ENCODE data around the gene PRPS1.
"Not testable (repeated sequence)": the region's sequence is repeated elsewhere in the genome, so short reads cannot be mapped to it uniquely, and the experiment has no call there.

PRPS1 gene

DNA sequence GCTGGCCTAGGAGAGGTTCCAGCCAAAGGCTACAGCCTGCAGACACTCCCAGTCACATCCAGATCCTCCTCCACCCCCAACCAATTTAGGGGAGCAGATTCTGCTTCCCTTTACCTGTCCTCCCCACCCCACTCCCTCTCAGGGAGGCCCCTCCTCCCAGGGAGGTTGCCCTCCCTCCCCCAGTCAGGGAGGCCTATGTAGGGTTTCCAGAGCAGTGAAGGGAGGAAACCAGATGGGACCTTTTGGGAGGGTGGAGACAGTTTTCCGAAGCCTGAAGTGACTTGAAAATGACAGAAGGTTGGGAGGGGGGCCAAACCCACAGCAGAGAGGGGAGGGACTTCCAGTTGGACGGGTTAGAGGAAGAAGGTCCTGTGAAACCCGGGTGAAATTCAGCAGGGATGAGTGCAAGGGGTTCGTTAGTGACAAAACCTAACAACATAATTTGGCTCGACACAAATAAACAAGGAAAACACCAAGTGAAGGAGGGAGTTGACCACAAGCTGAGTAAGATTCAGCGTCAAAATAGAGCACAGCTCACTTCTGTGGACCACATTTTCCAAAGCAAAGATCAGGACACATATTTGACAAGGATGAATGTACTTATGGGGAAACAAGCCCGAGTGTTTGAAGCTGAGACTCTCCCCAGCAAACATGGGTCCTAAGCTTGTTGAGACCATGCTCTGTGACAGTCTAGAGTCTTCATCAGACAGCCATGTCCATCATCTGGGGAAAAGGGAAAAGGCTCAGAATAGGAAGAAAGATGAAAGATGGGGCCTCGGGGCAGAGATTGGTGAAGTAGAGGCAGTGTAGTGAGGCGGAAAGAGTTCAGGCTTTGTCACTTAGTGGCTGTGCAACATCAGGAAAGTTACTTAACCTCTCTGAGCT lies 46.4 kb downstream of the PRPS1 start:
- DNase-seq (ENCODE audit: low read depth in 2 of 2), result no peak

DNA sequence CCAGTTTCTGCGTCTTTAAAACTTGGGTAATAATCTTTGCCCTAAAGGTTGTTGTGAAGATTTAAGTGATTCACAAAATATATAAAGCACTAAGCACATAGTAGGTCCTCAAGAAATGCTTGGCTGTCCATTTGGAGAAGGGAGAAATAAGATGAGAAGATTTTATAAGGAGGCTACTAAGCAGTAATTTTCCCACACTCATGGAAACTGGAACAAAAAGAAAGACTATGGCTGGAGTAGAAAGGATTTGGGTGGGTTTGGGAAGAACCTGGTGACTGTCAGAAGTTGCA lies 47.0 kb downstream of the PRPS1 start:
- DNase-seq (ENCODE audit: low read depth in 2 of 2), result no peak

DNA sequence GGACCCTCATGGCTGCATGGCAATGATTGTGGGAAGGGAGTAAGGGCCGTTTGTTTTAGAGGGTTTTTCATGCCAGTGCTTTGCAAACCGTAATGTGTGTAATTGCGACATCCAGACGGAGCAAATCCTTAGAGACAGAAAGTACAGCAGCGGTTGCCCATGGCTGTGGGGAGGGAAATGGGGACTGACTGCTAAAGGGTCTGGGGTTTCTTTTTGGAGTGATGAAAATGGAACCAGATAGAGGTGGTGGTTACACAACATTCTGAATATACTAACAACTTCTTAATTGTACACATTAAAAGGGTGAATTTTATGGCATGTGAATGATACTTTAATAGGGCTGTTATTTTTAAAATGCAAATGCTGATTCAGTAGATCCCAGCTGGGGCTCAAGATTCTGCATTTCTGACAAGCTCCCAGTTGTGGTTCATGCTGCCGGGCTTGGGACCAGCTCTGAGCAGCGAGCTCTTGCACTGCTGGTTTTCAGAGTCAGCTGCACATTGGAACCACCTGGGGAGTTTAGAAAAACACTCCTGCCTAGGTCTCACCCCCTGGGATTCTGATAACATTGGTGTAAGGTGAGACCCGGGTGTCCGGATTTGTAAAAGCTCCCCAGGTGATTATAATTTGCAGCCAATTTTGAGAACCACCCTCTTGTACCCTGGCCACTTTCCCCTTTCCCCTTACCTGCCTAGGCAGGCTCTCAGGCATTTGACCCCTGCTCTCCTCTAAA lies 47.7 kb downstream of the PRPS1 start:
- no peak for DNase-seq (ENCODE audit: low read depth in 2 of 2)

DNA sequence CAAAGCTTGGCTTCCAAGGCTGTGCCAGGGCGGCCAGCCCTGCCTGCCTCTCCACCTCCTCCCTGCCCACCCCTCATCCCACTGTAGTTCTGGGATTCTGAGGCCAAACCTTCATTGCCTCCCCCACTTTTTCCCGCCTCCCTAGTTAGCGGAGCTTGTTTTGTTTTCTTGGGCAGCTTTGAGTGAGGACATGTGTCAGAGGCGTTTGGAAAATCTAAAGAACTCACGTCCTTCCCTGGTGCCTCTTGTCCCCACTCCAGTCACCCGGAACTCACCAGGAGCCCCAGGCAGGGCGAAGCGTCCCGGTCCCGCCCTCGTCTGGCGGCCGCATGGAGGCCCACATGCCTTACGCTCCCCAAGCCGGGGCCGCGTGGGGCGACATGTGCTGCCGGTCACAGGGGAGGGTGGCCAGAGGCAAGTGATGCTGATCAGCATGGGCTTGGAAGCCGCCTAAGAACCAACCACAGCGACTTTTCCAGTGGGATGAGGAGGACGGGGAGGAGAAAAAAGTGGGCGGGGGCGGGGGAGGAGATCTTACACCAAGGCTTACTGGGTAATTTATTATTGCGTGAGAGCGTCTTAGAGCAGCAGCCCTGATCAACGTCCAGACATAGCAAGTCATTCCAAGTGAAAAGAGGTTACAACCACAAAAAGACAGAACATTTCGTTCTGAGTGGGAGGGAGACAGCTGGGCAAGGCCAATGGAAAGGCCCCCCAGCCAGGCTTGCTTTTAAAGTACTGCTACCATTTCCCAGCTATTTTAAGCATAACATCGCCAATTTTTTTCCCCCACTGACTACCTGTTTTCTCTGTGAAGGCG lies 48.5 kb downstream of the PRPS1 start:
- DNase-seq (ENCODE audit: low read depth in 2 of 2), result no peak

DNA sequence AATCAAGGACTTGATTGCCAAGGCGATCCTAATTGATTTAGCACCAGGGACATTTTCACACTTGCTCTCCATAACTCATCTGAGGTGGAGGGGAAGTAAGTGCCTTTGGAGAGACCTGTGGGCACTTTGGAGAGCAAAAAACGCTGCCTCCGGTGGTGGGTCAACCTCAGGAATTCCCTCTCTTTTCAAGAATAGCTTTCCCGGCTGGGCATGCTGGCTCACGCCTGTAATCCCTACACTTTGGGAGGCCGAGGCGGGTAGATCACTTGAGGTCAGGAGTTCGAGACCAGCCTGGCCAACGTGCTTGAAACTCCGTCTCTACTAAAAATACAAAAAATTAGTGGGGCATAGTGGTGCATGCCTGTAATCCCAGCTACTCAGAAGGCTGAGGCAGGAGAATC lies 49.2 kb downstream of the PRPS1 start:
- no peak for DNase-seq (ENCODE audit: low read depth in 2 of 2)

DNA sequence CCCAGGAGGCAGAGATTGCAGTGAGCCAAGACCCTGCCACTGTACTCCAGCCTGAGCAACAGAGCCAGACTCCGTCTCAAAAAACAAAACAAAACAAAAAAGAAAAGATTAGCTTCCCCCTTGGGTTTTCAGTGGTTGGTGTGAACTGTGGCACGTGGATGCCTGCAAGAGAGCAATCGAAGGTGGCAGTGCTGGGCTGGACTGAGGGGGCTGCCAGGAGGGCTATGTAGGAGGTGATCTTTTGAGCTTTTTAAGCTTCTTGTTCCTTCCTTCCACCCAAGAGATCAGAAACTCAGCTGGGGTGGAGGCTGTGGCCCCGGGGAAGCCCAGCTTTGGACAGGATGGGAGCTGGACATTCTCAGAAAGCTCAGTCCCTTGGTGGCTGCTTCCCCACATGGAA lies 49.6 kb downstream of the PRPS1 start:
- no peak for DNase-seq (ENCODE audit: low read depth in 2 of 2)

DNA sequence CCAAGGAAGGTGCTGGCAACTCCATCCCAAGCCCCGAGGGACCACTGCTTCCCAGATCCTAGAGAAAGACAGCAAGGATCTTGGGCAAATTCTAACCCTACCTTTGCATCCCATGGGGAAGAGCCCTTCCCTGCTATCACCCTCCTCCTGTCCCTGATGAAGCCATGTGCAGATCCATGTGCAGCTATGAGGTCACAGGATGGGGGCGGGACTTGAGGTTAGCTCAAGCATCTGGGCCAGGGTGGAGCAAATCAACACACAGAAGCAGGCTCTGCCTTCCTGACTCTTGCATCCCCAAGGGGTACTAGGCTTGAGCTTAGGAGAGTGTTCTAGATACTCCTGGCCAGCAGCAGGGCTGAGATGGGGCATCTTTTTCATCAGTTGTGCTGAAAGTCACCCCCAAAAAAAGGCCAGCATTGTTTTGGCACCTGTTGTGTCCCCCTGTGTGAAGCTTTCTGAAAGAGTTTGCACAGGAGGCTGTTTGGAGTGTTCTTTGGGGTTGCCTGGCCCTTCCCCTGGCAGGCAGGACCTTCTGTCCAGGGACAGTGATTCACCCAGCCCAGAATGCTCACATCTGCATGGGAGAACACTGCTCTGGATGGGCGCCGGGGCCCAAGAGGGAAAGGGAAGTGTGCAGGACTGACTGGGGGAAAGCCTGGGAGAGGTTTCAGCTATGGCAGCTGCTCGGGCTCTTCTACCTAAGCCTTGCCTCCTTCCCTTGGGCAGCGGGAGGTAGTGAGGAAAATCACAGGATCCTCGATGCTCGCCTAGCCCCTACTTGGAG lies 50.8 kb downstream of the PRPS1 start:
- DNase-seq (ENCODE audit: low read depth in 2 of 2), result no peak

DNA sequence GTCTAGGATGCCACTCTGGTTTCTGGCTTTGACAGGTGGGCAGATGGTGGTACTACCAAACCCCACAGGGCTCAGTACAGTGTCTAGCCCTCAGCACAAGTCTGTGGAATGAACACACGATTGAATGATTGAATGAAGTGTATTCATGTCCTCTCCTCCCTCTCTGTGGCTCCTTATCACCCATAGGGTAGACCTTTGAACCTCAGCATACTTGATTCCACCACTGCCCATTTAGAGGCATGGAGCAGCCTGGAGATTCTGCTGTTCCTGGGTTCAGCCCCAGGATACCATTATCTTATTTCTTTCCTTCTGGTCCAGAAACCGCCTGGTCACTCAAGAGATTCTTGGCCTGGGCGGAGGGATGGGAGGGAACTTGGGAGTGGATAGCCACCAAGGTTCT lies 53.9 kb downstream of the PRPS1 start:
- no peak for DNase-seq (ENCODE audit: low read depth in 2 of 2)

DNA sequence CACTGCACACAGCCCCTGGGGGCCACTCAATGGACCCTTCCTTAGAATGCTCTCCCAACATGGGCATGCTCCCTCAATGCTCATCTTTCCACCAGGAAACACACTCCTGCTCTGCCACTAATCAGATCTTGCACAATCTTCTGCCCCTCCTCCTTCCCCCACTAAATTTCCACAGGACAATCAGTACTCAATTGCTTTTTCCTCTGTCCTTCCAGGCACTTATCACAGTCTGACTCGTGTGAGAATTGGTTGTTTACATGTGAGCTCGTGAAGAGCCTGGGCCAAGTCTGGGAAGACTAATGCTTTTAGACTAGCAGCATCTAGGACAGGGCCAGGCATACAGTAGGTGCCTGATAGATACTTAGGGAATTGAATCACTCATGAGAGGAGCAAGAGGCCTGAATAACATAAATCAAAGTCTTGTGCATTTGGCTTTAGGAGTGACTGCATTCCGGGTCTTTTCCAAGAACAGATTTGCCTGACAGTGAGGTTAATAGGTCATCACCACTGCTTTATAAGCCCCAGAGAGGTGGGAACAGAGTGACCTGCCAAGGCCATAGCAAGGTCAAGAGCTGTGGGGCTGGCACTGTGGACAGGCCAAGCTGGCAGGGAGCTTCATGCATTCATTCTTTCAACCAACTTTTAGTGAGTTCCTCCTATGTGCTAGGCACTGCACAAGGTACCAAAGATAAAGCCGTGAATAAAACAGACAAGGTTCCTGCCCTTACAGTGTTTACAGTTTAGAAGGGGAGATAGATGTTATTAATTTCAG lies 55.0 kb downstream of the PRPS1 start:
- DNase-seq (ENCODE audit: low read depth in 2 of 2), result no peak

DNA sequence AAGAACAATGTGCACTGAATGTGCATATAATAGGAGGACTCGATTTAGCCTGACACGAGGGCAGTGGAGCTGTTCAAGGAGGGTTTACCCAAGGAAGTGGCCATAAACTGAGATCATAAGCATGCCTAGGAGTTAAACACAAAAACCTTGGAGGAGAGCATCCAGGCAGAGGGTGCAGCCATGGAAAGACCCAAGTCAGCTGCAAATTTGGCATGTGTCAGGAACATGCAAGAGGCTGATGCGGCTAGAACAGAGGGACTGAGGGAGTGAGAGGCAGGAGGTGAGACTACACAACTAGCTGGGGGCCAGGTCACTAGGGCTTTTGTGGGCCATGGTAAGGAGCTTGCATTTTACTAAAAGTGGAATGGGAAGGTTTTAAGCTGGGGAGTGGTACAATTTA lies 55.6 kb downstream of the PRPS1 start:
- DNase-seq (ENCODE audit: low read depth in 2 of 2), result no peak

DNA sequence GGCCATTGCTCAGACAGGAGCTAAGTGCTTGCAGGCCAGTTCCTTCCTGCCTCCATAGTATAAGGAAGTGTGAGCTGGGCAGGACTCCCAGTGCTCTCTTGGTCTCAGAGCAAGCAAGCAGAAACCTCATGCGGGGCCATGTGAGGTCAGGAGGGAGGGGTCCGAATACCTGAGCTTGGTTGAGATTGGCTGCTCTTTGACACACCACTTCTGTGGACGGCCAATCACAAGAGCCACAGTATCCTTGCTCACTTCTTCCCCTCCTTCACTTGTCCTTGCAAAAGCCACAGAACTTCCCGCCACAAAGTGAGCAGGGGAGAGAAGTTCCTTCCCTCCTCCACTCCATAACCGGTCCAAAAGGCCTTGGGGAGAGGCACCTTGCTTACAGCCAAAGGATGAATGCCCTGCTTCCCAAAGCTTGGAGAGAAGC lies 56.7 kb downstream of the PRPS1 start:
- DNase-seq (ENCODE audit: low read depth in 2 of 2), result no peak

DNA sequence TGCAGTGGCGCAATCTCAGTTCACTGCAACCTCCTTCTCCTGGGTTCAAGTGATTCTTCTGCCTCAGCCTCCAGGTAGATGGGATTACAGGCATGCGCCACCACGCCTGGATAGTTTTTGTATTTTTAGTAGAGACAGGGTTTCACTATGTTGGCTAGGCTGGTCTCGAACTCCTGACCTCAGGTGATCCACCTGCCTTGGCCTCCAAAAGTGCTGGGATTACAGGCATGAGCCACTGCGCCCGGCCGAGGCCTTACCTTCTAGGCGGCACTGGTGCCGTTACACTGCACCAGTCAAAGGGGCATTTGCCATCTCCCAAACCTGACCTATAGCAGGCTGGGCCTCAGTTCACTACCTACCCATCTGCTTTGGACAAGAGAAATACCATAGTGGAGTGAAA lies 57.3 kb downstream of the PRPS1 start:
- not testable (repeated sequence) for DNase-seq (ENCODE audit: low read depth in 2 of 2)

DNA sequence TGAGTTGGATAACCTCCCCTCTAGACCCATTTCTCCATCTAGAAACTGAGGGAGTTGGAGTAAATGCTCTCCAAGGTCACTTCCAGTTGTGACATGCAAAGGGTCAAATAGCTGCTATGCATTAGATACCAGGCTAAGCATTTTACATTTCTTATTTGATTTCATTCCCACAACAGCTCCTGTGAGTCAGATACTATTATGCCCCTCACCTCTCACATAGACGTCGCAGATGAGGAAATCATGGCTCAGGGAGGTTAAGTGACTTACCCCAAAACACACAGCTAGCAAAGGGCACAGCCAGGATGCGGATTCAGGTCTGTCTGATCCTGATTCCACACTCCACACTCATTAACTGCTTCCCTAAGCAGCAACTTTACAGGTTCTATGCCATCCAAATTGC lies 57.7 kb downstream of the PRPS1 start:
- no peak for DNase-seq (ENCODE audit: low read depth in 2 of 2)

DNA sequence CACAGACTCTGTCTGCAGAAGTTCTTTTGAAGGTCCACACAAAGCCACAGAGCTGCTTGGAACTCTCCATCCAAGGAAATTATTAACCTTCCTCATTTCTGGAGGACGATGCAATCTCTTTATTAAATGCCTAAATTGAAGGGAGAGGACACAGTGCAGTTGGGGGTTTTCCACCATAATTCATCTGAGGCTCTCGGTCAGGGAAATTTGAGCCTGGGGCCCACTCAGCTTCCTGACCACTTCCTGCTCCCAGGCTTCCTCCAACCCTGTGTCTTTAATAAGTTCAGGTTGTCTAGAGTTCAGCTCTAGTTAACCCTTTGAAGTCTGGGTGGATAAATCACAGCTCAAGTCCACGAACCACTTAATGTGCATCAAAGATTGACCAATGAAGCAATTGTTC lies 58.5 kb downstream of the PRPS1 start:
- no peak for DNase-seq (ENCODE audit: low read depth in 2 of 2)

DNA sequence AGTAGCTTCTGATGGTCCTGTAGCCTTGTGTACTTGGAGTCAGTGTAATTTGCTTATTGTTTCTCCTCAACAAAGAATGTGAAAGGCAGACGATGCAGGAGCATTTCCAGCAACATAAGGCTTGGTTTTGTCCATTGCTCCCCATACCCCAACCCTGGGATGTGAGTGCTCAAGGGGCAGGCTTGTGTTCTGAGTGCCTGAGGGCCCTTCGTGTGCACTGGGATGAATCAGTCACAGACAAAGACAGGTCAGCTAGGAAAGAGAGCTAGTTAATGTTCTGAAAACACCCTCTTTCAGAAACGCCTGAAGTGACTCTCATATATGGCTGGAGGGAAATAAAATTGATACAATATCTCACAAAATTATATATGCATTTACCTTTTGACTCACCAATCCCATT lies 59.1 kb downstream of the PRPS1 start:
- DNase-seq (ENCODE audit: low read depth in 2 of 2), result no peak

DNA sequence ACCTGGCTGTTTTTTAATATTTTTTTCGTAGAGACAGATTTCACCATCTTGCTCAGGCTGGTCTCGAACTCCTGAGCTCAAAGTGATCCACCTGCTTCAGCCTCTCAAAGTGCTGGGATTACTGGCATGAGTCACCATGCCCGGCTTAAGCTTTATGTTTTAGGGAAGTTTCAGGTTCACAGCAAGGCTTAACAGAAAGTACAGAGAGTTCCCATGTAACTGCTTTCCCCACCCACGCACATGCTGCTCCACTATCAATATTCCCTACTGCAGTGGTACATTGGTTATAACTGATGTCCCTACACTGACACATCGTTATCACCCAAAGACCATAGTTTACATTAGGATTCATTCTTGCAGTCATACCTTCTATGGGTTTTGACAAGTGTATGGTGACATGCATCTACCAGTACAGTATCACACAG lies 62.7 kb downstream of the PRPS1 start:
- no peak for DNase-seq (ENCODE audit: low read depth in 2 of 2)

DNA sequence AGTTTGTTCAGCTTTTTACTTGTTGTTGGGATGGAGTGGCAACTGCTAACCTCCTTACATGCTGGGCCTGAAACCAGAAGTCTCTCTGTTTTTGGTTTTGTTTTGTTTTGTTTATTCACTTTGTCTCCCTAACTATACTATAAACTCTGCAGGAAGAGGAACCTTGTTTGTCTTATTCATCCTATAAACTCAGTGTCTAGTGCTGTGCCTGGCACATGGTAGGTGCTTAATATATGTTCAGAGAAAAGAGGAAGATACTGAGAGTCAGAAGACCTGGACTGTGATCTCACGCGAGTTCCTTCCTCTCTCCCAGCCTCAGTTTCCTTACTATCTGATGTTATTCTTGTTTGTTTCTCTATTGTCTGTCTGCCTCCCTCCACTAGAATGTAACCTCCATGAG lies 71.3 kb downstream of the PRPS1 start:
- no peak for DNase-seq (ENCODE audit: low read depth in 2 of 2)

DNA sequence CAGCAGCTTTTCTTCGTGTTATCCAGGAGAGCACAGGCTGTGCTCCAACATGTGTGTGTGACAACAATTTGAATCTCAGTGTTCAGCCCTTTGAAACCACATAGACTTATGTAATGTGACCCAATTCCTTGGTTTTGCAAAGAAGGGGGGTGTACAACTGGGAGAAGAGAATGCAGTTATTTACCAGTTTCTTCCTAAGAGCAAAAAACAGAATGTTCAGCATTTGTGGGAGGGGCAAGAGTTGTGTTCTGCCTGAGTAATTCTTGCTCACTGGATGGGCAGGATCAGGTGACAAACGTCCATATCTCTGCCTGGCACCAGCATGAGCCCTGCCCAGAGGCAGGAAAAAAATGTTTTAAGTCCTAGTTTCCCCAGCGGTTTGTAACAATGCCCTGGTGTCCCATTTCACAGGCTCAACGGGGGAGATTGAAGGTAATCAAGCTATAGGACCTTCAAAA lies 72.0 kb downstream of the PRPS1 start:
- DNase-seq (ENCODE audit: low read depth in 2 of 2), result no peak
